Chondrocyte (in vitro differentiated cells): Measurements from ENCODE around the gene MYL11. TPM values are rescaled to one million over a fixed set of nuclear protein-coding genes. Genes with fewer than 3 reads are reported as not detected.

Source experiments
- DNase-seq: peaks from one replicate; pipeline ENCODE4 v3.0.0; 2021; ENCODE audit warnings: mixed read lengths, low spot score
- H3K27ac Mint-ChIP-seq: one replicate; pipeline ENCODE4 v1.8.0; 2021; ENCODE audit warnings: mild to moderate bottlenecking, moderate library complexity, mixed read lengths; ENCODE audit not compliant: unreplicated experiment
- H3K27me3 Mint-ChIP-seq: 2 replicates; pipeline ENCODE4 v1.8.0; 2021; ENCODE audit warnings: low read depth, mixed read lengths
- H3K36me3 Mint-ChIP-seq: 2 replicates; pipeline ENCODE4 v1.8.0; 2021; ENCODE audit warnings: low read depth, mixed read lengths
- H3K4me1 Mint-ChIP-seq: 2 replicates; pipeline ENCODE4 v1.8.0; 2021; ENCODE audit warnings: low read depth, mild to moderate bottlenecking, mixed read lengths
- H3K4me3 Mint-ChIP-seq: one replicate; pipeline ENCODE4 v1.8.0; 2021; ENCODE audit warnings: mild to moderate bottlenecking, moderate library complexity, mixed read lengths; ENCODE audit not compliant: unreplicated experiment
- H3K9me3 Mint-ChIP-seq: 2 replicates; pipeline ENCODE4 v1.8.0; 2021; ENCODE audit warnings: low read depth, mixed read lengths
- CTCF ChIP-seq: fragments of 200-600 bp; sonication (generic); IDR thresholded peaks from 2 replicates; pipeline ENCODE4 v1.5.0; 2021; ENCODE audit warnings: antibody characterized with exemption, mild to moderate bottlenecking, moderate library complexity
- total RNA-seq: library from RNA; stranded (reverse); gene quantifications from 3 replicates; pipeline ENCODE4 v1.2.1, GENCODE V29; 2021

The MYL11 gene
- total RNA-seq, 1 donor from 2014 or later: 0.82 TPM

- Mint-ChIP-seq H3K36me3 (peaks cover 21% of the 10 kb centered on the region), H3K4me1 (peaks cover 50% of the 10 kb centered on the region), H3K4me3 (no peak overlapping the region), H3K27ac (peak overlapping the region; percentile 76), H3K27me3 (no peaks in the 10 kb centered on the region), H3K9me3 (no peaks in the 10 kb centered on the region)
- TF ChIP-seq CTCF: peak; percentile 49
- peak; percentile 46 for DNase-seq
Measured at GRCh38 chr16:30352488-30353401, 21.9 kb upstream of the MYL11 start.

- no peak for TF ChIP-seq CTCF
Measured at GRCh38 chr16:30353438-30354129, 21.0 kb upstream of the MYL11 start.

GRCh38 chr16:30354423-30355143 lies 20.0 kb upstream of the MYL11 start:
- peaks cover 50% of the 10 kb centered on the region for H3K4me1 Mint-ChIP-seq
- peak overlapping the region; percentile 99 for H3K27ac Mint-ChIP-seq
- H3K9me3 Mint-ChIP-seq: no peaks in the 10 kb centered on the region
- DNase-seq: peak; percentile 29
- H3K27me3 Mint-ChIP-seq: no peaks in the 10 kb centered on the region
- H3K4me3 Mint-ChIP-seq: peak overlapping the region; percentile 91
- no peak for TF ChIP-seq CTCF
- peaks cover 23% of the 10 kb centered on the region for H3K36me3 Mint-ChIP-seq

More at GRCh38 chr16:30353438-30354129, 21.0 kb upstream of the MYL11 start:
- Mint-ChIP-seq H3K4me1 (peaks cover 50% of the 10 kb centered on the region), H3K4me3 (peak overlapping the region; percentile 91), H3K36me3 (peaks cover 21% of the 10 kb centered on the region), H3K27me3 (no peaks in the 10 kb centered on the region), H3K9me3 (no peaks in the 10 kb centered on the region), H3K27ac (peak overlapping the region; percentile 99)
- peak; percentile 80 for DNase-seq

GRCh38 chr16:30355144-30355953 lies 19.3 kb upstream of the MYL11 start, which contains the start of gene CD2BP2:
Gene CD2BP2, minus strand, starts transcription at chr16:30355308. Its CDS starts 627 bp downstream, at chr16:30354681.
- DNase-seq: peak; percentile 98
- H3K4me3 Mint-ChIP-seq: peak within 1 kb of the TSS; percentile 91
- no peaks in the 10 kb centered on the region for H3K27me3 Mint-ChIP-seq
- H3K9me3 Mint-ChIP-seq: no peaks in the 10 kb centered on the region
- H3K4me1 Mint-ChIP-seq: peaks cover 50% of the 10 kb centered on the region
- peak within 1 kb of the TSS; percentile 99 for H3K27ac Mint-ChIP-seq
- peaks cover 22% of the 10 kb centered on the region for H3K36me3 Mint-ChIP-seq
- peak; percentile 50 for TF ChIP-seq CTCF
